Measurements from ENCODE around the gene EPS15.
A peak's percentile ranks its signal among the peaks of the same experiment; 100 is the strongest.
"Not testable (repeated sequence)": the region's sequence is repeated elsewhere in the genome, so short reads cannot be mapped to it uniquely, and the experiment has no call there.

EPS15 gene

GRCh38 chr1:51422367-51423072, 96.5 kb downstream of the EPS15 start:
- DNase-seq = no peak

GRCh38 chr1:51421964-51422363, 97.1 kb downstream of the EPS15 start:
- DNase-seq = peak; percentile 80

- DNase-seq = no peak
These were observed 98.0 kb downstream of the EPS15 start for GRCh38 chr1:51420867-51421627.

GRCh38 chr1:51418384-51418959, 100.6 kb downstream of the EPS15 start:
- DNase-seq = no peak

- peak; percentile 66 for DNase-seq
These were observed 101.3 kb downstream of the EPS15 start for GRCh38 chr1:51417496-51418383.

GRCh38 chr1:51416910-51417309, 102.2 kb downstream of the EPS15 start:
- DNase-seq = no peak

GRCh38 chr1:51415963-51416362, 103.1 kb downstream of the EPS15 start:
- DNase-seq = no peak

- DNase-seq = no peak
These were observed 104.3 kb downstream of the EPS15 start for GRCh38 chr1:51414811-51415210.

GRCh38 chr1:51411820-51412219, 107.2 kb downstream of the EPS15 start:
- not testable (repeated sequence) for DNase-seq

- DNase-seq = peak; percentile 63
These were observed 108.3 kb downstream of the EPS15 start for GRCh38 chr1:51410568-51411460.

GRCh38 chr1:51409755-51410541, 109.1 kb downstream of the EPS15 start:
- DNase-seq = not testable (repeated sequence)

- DNase-seq = no peak
These were observed 126.8 kb downstream of the EPS15 start for GRCh38 chr1:51392241-51392640.

- not testable (repeated sequence) for DNase-seq
These were observed 128.4 kb downstream of the EPS15 start for GRCh38 chr1:51390641-51391040.

GRCh38 chr1:51387288-51387687, 131.8 kb downstream of the EPS15 start:
- DNase-seq = not testable (repeated sequence)

- DNase-seq = not testable (repeated sequence)
These were observed 132.8 kb downstream of the EPS15 start for GRCh38 chr1:51386259-51386658.

- DNase-seq = no peak
These were observed 133.3 kb downstream of the EPS15 start for GRCh38 chr1:51385776-51386175.

- DNase-seq = no peak
These were observed 137.1 kb downstream of the EPS15 start for GRCh38 chr1:51381964-51382363.

GRCh38 chr1:51380936-51381335, 138.1 kb downstream of the EPS15 start:
- DNase-seq = no peak

- no peak for DNase-seq
These were observed 140.2 kb downstream of the EPS15 start for GRCh38 chr1:51378871-51379270.

GRCh38 chr1:51373898-51374297, 145.2 kb downstream of the EPS15 start:
- DNase-seq = no peak

GRCh38 chr1:51372561-51372960, 146.5 kb downstream of the EPS15 start:
- no peak for DNase-seq
